Fibroblast of pulmonary artery (primary cell): ENCODE results near the gene DOCK4.

Experiments used
- DNase-seq: peaks from one replicate; pipeline ENCODE4 v3.0.0-alpha.2; 2010; ENCODE audit warnings: low read depth
- H3K4me3 ChIP-seq: replicated peaks from 2 replicates; pipeline ENCODE4 v1.5.1; 2011; ENCODE audit warnings: low read depth, mild to moderate bottlenecking, control low read depth, low read length, moderate library complexity
- CTCF ChIP-seq: IDR thresholded peaks from 2 replicates; pipeline ENCODE4 v1.5.1; 2011; ENCODE audit warnings: mild to moderate bottlenecking, control low read depth, low read length, inconsistent platforms; ENCODE audit errors: missing control alignments

The DOCK4 gene

GRCh38 chr7:112248598-112248997 is 42.4 kb upstream of the DOCK4 start:
- no peak for TF ChIP-seq CTCF
- no peak overlapping the region for H3K4me3 ChIP-seq
- DNase-seq, result no peak

- DNase-seq, result no peak
- TF ChIP-seq CTCF, result no peak
- H3K4me3 ChIP-seq, result no peak overlapping the region
Measured at GRCh38 chr7:112238852-112239610, 32.8 kb upstream of the DOCK4 start.

- no peak overlapping the region for H3K4me3 ChIP-seq
- DNase-seq, result no peak
- TF ChIP-seq CTCF, result no peak
Measured at GRCh38 chr7:112238330-112238729, 32.1 kb upstream of the DOCK4 start.

GRCh38 chr7:112236597-112236996 is 30.4 kb upstream of the DOCK4 start:
- H3K4me3 ChIP-seq, result no peak overlapping the region
- no peak for DNase-seq
- no peak for TF ChIP-seq CTCF

- H3K4me3 ChIP-seq, result no peak overlapping the region
- no peak for DNase-seq
- no peak for TF ChIP-seq CTCF
Measured at GRCh38 chr7:112234147-112234546, 27.9 kb upstream of the DOCK4 start.

- H3K4me3 ChIP-seq, result no peak overlapping the region
- DNase-seq, result peak; percentile 9
- TF ChIP-seq CTCF, result no peak
Measured at GRCh38 chr7:112233048-112233697, 27.0 kb upstream of the DOCK4 start.
